Testis (tissue), 3 donors: ENCODE measurements around the gene MAPK8IP1. TPM values are rescaled to one million over a fixed set of nuclear protein-coding genes. Genes with fewer than 3 reads are reported as not detected.

Experiments
- DNase-seq: peaks from one replicate; pipeline ENCODE4 v3.0.0-alpha.2; 2019
- H3K27ac ChIP-seq, 2 donors: fragments of 200-600 bp; sonication (generic); one replicate each; pipeline ENCODE4 v1.5.1; 2019
- H3K27me3 ChIP-seq: fragments of 200-600 bp; sonication (generic); one replicate; pipeline ENCODE4 v1.5.1; 2019
- H3K36me3 ChIP-seq: fragments of 200-600 bp; sonication (generic); one replicate; pipeline ENCODE4 v1.5.1; 2017; ENCODE audit warnings: low read depth; ENCODE audit errors: missing control alignments
- H3K4me1 ChIP-seq: fragments of 200-600 bp; sonication (generic); one replicate; pipeline ENCODE4 v1.5.1; 2019
- H3K4me3 ChIP-seq, 2 donors: fragments of 200-600 bp; sonication (generic); one replicate each; pipeline ENCODE4 v1.5.1; 2017 to 2019
- H3K9me3 ChIP-seq: fragments of 200-600 bp; sonication (generic); one replicate; pipeline ENCODE4 v1.5.1; 2017
- CTCF ChIP-seq, 3 experiments: fragments of 450-650 bp in 2 of 3; fragments of 200-600 bp in 1 of 3; sonication (generic) in 1 of 3; IDR thresholded peaks; one replicate each; pipeline ENCODE4 v1.5.1; 2016 to 2019; ENCODE audit warnings: antibody characterized with exemption in 3 of 3, mild to moderate bottlenecking in 2 of 3, moderate library complexity in 1 of 3
- POLR2A ChIP-seq: fragments of 450-650 bp; IDR thresholded peaks from one replicate; pipeline ENCODE4 v1.6.1; 2017; ENCODE audit warnings: antibody characterized with exemption, mild to moderate bottlenecking, moderate library complexity
- WGBS, 2 donors: methylation state at CpG; one replicate each; pipeline ENCODE4 v1.1.5; 2018; 5-methylcytosine and 5-hydroxymethylcytosine counted together
- intact Hi-C: fragments of 100-400 bp; cut with DNase I; formaldehyde crosslinking; loops from one replicate; pipeline ENCODE4 v1.15.1; 2023; ENCODE audit warnings: low total_unique reads
- polyA plus RNA-seq: library from polyadenylated mRNA; stranded (reverse); fragments of 350-450 nt; fragmentation: Illumina TruSeq; extraction: RNeasy Lipid Tissue Mini Kit (QIAGEN cat#74804); gene quantifications from one replicate; pipeline ENCODE4 v1.2.3, GENCODE V29; 2014; ENCODE audit warnings: low read depth, low replicate concordance; ENCODE audit not compliant: insufficient read depth
- total RNA-seq, 2 donors: library from RNA; depleted of rRNA; stranded (reverse); fragments of >200 nt; gene quantifications; one replicate each; pipeline ENCODE4 v1.2.3, GENCODE V29; 2016

The MAPK8IP1 gene
- total and polyA plus RNA-seq, 3 donors from 2014 or later: 54.5 to 62.9 (median 57.5) TPM

GRCh38 chr11:45858751-45859398 lies 26.6 kb upstream of the MAPK8IP1 start:
- intact Hi-C loops: no loop called here
- Histone ChIP-seq H3K27ac (peak overlapping the region; percentile 39 to 79), H3K4me1 (peaks cover 55% of the 10 kb centered on the region), H3K27me3 (no peaks in the 10 kb centered on the region), H3K36me3 (no peaks in the 10 kb centered on the region), H3K9me3 (no peaks in the 10 kb centered on the region), H3K4me3 (no peak overlapping the region)
- DNase-seq: no peak
- WGBS, 2 donors: 72 to 73% methylated on average over 5 of the region's 5 CpGs
- no peak for TF ChIP-seq POLR2A
- no peak for TF ChIP-seq CTCF (IDR thresholded peaks at IDR 0.05)

- Histone ChIP-seq H3K4me1 (peaks cover 55% of the 10 kb centered on the region), H3K9me3 (no peaks in the 10 kb centered on the region), H3K27me3 (no peaks in the 10 kb centered on the region), H3K36me3 (no peaks in the 10 kb centered on the region), H3K27ac (peak overlapping the region; percentile 39 to 79), H3K4me3 (no peak overlapping the region)
- intact Hi-C loops: no loop called here
- peak; percentile 95 for DNase-seq
- no peak for TF ChIP-seq POLR2A
- WGBS, 2 donors: 39 to 54% methylated on average over 8 to 12 of the region's 12 CpGs
Observed at GRCh38 chr11:45859661-45860140, 25.8 kb upstream of the MAPK8IP1 start.

- H3K4me1 ChIP-seq: peaks cover 52% of the 10 kb centered on the region
- H3K9me3 ChIP-seq: no peaks in the 10 kb centered on the region
- H3K36me3 ChIP-seq: no peaks in the 10 kb centered on the region
- DNase-seq: no peak
- H3K27ac ChIP-seq: peak overlapping the region in 1 of 2 donors; percentile 79
- TF ChIP-seq POLR2A: no peak
- TF ChIP-seq CTCF (IDR thresholded peaks at IDR 0.05): no peak
- intact Hi-C loops: no loop called here
- no peaks in the 10 kb centered on the region for H3K27me3 ChIP-seq
- H3K4me3 ChIP-seq: no peak overlapping the region
- WGBS, 2 donors: 81 to 93% methylated on average over 5 of the region's 5 CpGs
Observed at GRCh38 chr11:45860348-45860747, 25.1 kb upstream of the MAPK8IP1 start.

GRCh38 chr11:45860764-45861510 lies 24.5 kb upstream of the MAPK8IP1 start:
- no peak overlapping the region for H3K4me3 ChIP-seq
- no peaks in the 10 kb centered on the region for H3K27me3 ChIP-seq
- H3K4me1 ChIP-seq: peaks cover 46% of the 10 kb centered on the region
- no peaks in the 10 kb centered on the region for H3K36me3 ChIP-seq
- intact Hi-C loops: no loop called here
- H3K27ac ChIP-seq: peak overlapping the region in 1 of 2 donors; percentile 79
- no peak for TF ChIP-seq POLR2A
- no peak for TF ChIP-seq CTCF (IDR thresholded peaks at IDR 0.05)
- 84 to 90% methylated on average over 8 to 10 of the region's 10 CpGs for WGBS, 2 donors
- H3K9me3 ChIP-seq: no peaks in the 10 kb centered on the region
- DNase-seq: no peak

GRCh38 chr11:45864041-45864440 lies 21.4 kb upstream of the MAPK8IP1 start:
- Histone ChIP-seq H3K27me3 (no peaks in the 10 kb centered on the region), H3K36me3 (no peaks in the 10 kb centered on the region), H3K4me3 (no peak overlapping the region), H3K9me3 (no peaks in the 10 kb centered on the region), H3K27ac (no peak overlapping the region), H3K4me1 (peaks cover 18% of the 10 kb centered on the region)
- no peak for TF ChIP-seq POLR2A
- TF ChIP-seq CTCF (IDR thresholded peaks at IDR 0.05): no peak
- intact Hi-C loops: no loop called here
- no peak for DNase-seq
